IMR-90 (cell line): ENCODE results near the gene SPRR4. TPM values are rescaled to one million over a fixed set of nuclear protein-coding genes. Genes with fewer than 3 reads are reported as not detected.

Experiments used
- ATAC-seq: fragments of 200-7000 bp; cut with Tn5 transposase; 2 replicates; pipeline ENCODE4 v1.9.1; 2020; ENCODE audit warnings: low read depth, mild to moderate bottlenecking, moderate library complexity
- BruUV-seq: library from RNA; stranded (reverse); fragments of 400-500 nt; replicated peaks from 2 replicates; lab custom pipeline; 2021; lab: Mats Ljungman, UMichigan
- CTCF ChIA-PET: fragments of 300-600 bp; formaldehyde crosslinking; extraction: SDS; loops from one replicate; lab custom pipeline; 2021; ENCODE audit warnings: antibody characterized with exemption; lab: Yijun Ruan, JAX
- POLR2A ChIA-PET: fragments of 300-600 bp; sonication (Branson Sonifier 250); formaldehyde crosslinking; loops from one replicate; lab custom pipeline; 2022; ENCODE audit warnings: antibody characterized with exemption; ENCODE audit not compliant: unreplicated experiment; lab: Charles Lee
- DNase-seq: peaks from one replicate; pipeline ENCODE4 v3.0.0; 2013
- H2AFZ ChIP-seq: replicated peaks from 2 replicates; pipeline ENCODE3; 2013; ENCODE audit warnings: low read length, mild to moderate bottlenecking; ENCODE audit not compliant: poor library complexity
- H2AK5ac ChIP-seq: 2 replicates; pipeline ENCODE4 v1.6.1; 2013; ENCODE audit warnings: low read depth, low read length, inconsistent platforms
- H2AK9ac ChIP-seq: replicated peaks from 2 replicates; pipeline ENCODE3; 2013; ENCODE audit warnings: mild to moderate bottlenecking, low read depth, low read length, moderate library complexity; ENCODE audit not compliant: poor library complexity
- H2BK120ac ChIP-seq: 2 replicates; pipeline ENCODE4 v1.6.1; 2013; ENCODE audit warnings: low read depth, low read length, inconsistent platforms
- H2BK15ac ChIP-seq: 3 replicates; pipeline ENCODE4 v1.6.1; 2013; ENCODE audit warnings: low read depth, low read length, inconsistent platforms
- H2BK20ac ChIP-seq: 2 replicates; pipeline ENCODE4 v1.6.1; 2013; ENCODE audit warnings: low read depth, mild to moderate bottlenecking, inconsistent platforms, low read length, moderate library complexity
- H2BK5ac ChIP-seq: 2 replicates; pipeline ENCODE4 v1.6.1; 2013; ENCODE audit warnings: mild to moderate bottlenecking, low read depth, low read length, inconsistent platforms; ENCODE audit not compliant: poor library complexity, severe bottlenecking
- H3K14ac ChIP-seq: replicated peaks from 2 replicates; pipeline ENCODE4 v1.6.1; 2013; ENCODE audit warnings: low read depth, low read length, inconsistent platforms
- H3K18ac ChIP-seq: 2 replicates; pipeline ENCODE4 v1.6.1; 2013; ENCODE audit warnings: low read depth, low read length, control low read depth
- H3K23ac ChIP-seq: 2 replicates; pipeline ENCODE4 v1.6.1; 2013; ENCODE audit warnings: low read depth, low read length, inconsistent platforms
- H3K27ac ChIP-seq: 2 replicates; pipeline ENCODE4 v1.5.1; 2013; ENCODE audit warnings: mild to moderate bottlenecking, control low read depth, low read length; ENCODE audit not compliant: insufficient read depth
- H3K27me3 ChIP-seq: 2 replicates; pipeline ENCODE4 v1.6.1; 2013; ENCODE audit warnings: low read length; ENCODE audit not compliant: control insufficient read depth, insufficient read depth
- H3K36me3 ChIP-seq: 2 replicates; pipeline ENCODE4 v1.6.1; 2013; ENCODE audit warnings: low read length, mixed read lengths; ENCODE audit not compliant: control insufficient read depth, insufficient read depth
- H3K4ac ChIP-seq: 2 replicates; pipeline ENCODE4 v1.6.1; 2013; ENCODE audit warnings: low read depth, low read length, inconsistent platforms
- H3K4me1 ChIP-seq: 2 replicates; pipeline ENCODE4 v1.6.1; 2013; ENCODE audit warnings: low read length, mixed read lengths; ENCODE audit not compliant: control insufficient read depth, insufficient read depth
- H3K4me2 ChIP-seq: 2 replicates; pipeline ENCODE4 v1.6.1; 2013; ENCODE audit warnings: low read depth, mild to moderate bottlenecking, control low read depth, low read length, moderate library complexity
- H3K4me3 ChIP-seq: 2 replicates; pipeline ENCODE4 v1.5.1; 2013; ENCODE audit warnings: low read depth, mild to moderate bottlenecking, control low read depth, low read length, moderate library complexity; ENCODE audit not compliant: insufficient read depth
- H3K56ac ChIP-seq: 2 replicates; pipeline ENCODE4 v1.6.1; 2013; ENCODE audit warnings: low read length, inconsistent platforms; ENCODE audit not compliant: insufficient read depth; ENCODE audit errors: extremely low read depth
- H3K79me1 ChIP-seq, 2 experiments: 2 replicates each; pipeline ENCODE4 v1.6.1; 2013; ENCODE audit warnings: low read length in 2 of 2, inconsistent platforms in 1 of 2, low read depth in 1 of 2
- H3K9ac ChIP-seq: 2 replicates; pipeline ENCODE4 v1.6.1; 2013; ENCODE audit warnings: low read depth, low read length, control low read depth
- H3K9me1 ChIP-seq: 2 replicates; pipeline ENCODE4 v1.6.1; 2013; ENCODE audit warnings: low read length, inconsistent platforms; ENCODE audit not compliant: insufficient read depth
- H3K9me3 ChIP-seq: 2 replicates; pipeline ENCODE4 v1.6.1; 2013; ENCODE audit warnings: low read length; ENCODE audit not compliant: control insufficient read depth, insufficient read depth
- H4K20me1 ChIP-seq: 2 replicates; pipeline ENCODE4 v1.6.1; 2013; ENCODE audit warnings: low read length, inconsistent platforms; ENCODE audit not compliant: insufficient read depth
- H4K5ac ChIP-seq: 2 replicates; pipeline ENCODE4 v1.6.1; 2013; ENCODE audit warnings: mild to moderate bottlenecking, low read depth, low read length, control low read depth
- H4K8ac ChIP-seq, 2 experiments: 2 replicates each; pipeline ENCODE4 v1.6.1; 2013; ENCODE audit warnings: low read depth in 2 of 2, low read length in 2 of 2, control low read depth in 1 of 2, inconsistent platforms in 1 of 2
- H4K91ac ChIP-seq: 2 replicates; pipeline ENCODE4 v1.6.1; 2013; ENCODE audit warnings: low read depth, low read length, inconsistent platforms; ENCODE audit not compliant: insufficient read depth
- CEBPB ChIP-seq: IDR thresholded peaks from 2 replicates; pipeline ENCODE4 v1.6.1; 2012; ENCODE audit warnings: low read depth, low read length, improper control_type of control experiment
- ELK1 ChIP-seq: fragments of 150-350 bp; IDR thresholded peaks from 2 replicates; pipeline ENCODE4 v1.6.1; 2016; ENCODE audit warnings: low read depth, mild to moderate bottlenecking, low read length, moderate library complexity, borderline replicate concordance
- MAFK ChIP-seq: IDR thresholded peaks from 2 replicates; pipeline ENCODE4 v1.6.1; 2012; ENCODE audit warnings: low read depth, low read length, improper control_type of control experiment
- NFE2L2 ChIP-seq: fragments of 150-350 bp; IDR thresholded peaks from 2 replicates; pipeline ENCODE4 v1.6.1; 2016; ENCODE audit warnings: low read depth, mild to moderate bottlenecking, low read length
- POLR2A ChIP-seq: IDR thresholded peaks from 2 replicates; pipeline ENCODE4 v1.6.1; 2012; ENCODE audit warnings: mild to moderate bottlenecking, low read depth, low read length
- RCOR1 ChIP-seq: IDR thresholded peaks from 2 replicates; pipeline ENCODE4 v1.6.1; 2012; ENCODE audit warnings: mild to moderate bottlenecking, low read length, improper control_type of control experiment; ENCODE audit not compliant: insufficient replicate concordance
- SMC3 ChIP-seq: fragments of 150-350 bp; IDR thresholded peaks from 2 replicates; pipeline ENCODE4 v1.6.1; 2016; ENCODE audit warnings: low read depth, mild to moderate bottlenecking, antibody characterized with exemption, low read length, moderate library complexity
- USF2 ChIP-seq: fragments of 150-350 bp; IDR thresholded peaks from 2 replicates; pipeline ENCODE4 v1.6.1; 2017; ENCODE audit warnings: mild to moderate bottlenecking, antibody characterized with exemption, low read length, low read depth
- WGBS, 2 experiments: methylation state at CpG; one replicate each; pipeline versions ENCODE4 v1.1.5 to v1.1.7; 2013; ENCODE audit warnings: missing lambda C conversion rate in 2 of 2; ENCODE audit not compliant: insufficient read length in 1 of 2; ENCODE audit errors: extremely low coverage in 2 of 2; 5-methylcytosine and 5-hydroxymethylcytosine counted together
- dilution Hi-C: fragments of 300-500 bp; cut with HindIII; formaldehyde crosslinking; loops from one replicate; pipeline ENCODE4 v1.14.3; 2018; ENCODE audit warnings: low sequenced_read_pairs; ENCODE audit not compliant: unreplicated experiment
- in situ Hi-C: fragments of 300-500 bp; cut with MboI; formaldehyde crosslinking; loops from 3 replicates; pipeline ENCODE4 v1.14.3; 2019; ENCODE audit warnings: low sequenced_read_pairs, inconsistent platforms, mixed read lengths
- intact Hi-C: fragments of 100-400 bp; cut with micrococcal nuclease; formaldehyde crosslinking; loops from 2 replicates; pipeline ENCODE4 v1.10.0; 2022
- polyA plus RNA-seq, 3 experiments: library from polyadenylated mRNA; depleted of rRNA; stranded (reverse); fragments of >200 nt; gene quantifications; 2 replicates each; pipeline ENCODE4 v1.2.3, GENCODE V29; 2012; ENCODE audit warnings: low replicate concordance in 1 of 3
- total RNA-seq: library from RNA; depleted of rRNA; stranded (reverse); fragments of >200 nt; gene quantifications from 2 replicates; pipeline ENCODE4 v1.2.3, GENCODE V29; 2012
- TF ChIP-seq, protein P1 (sequence below): conservative IDR thresholded peaks from 2 replicates; pipeline ENCODE4 v1.5.1; 2012; ENCODE audit warnings: mild to moderate bottlenecking, low read depth, low read length, improper control_type of control experiment

Gene SPRR4
- total and polyA plus RNA-seq, 2 of the 4 experiments (the other 2 are of a cell fraction), result not detected

GRCh38 chr1:152982076-152982475, 11.6 kb downstream of the SPRR4 start:
- Histone ChIP-seq H3K4me3 (no peak overlapping the region), H3K36me3 (no peaks in the 10 kb centered on the region), H2BK20ac (no peak overlapping the region), H2BK120ac (no peak overlapping the region), H2BK5ac (no peak overlapping the region), H3K4me2 (no peak overlapping the region), H3K27me3 (no peaks in the 10 kb centered on the region), H3K9ac (no peak overlapping the region), H3K9me3 (no peaks in the 10 kb centered on the region), H2BK15ac (no peak overlapping the region), H3K4me1 (no peaks in the 10 kb centered on the region), H4K20me1 (no peaks in the 10 kb centered on the region), H3K56ac (no peak overlapping the region), H3K4ac (no peak overlapping the region), H4K8ac (no peak overlapping the region), H3K27ac (no peak overlapping the region), H3K18ac (no peak overlapping the region), H3K9me1 (no peaks in the 10 kb centered on the region), H2AK5ac (no peak overlapping the region), H4K5ac (no peak overlapping the region), H2AK9ac (no peak overlapping the region), H3K79me1 (no peaks in the 10 kb centered on the region), H3K14ac (no peak overlapping the region), H4K91ac (no peak overlapping the region), H2AFZ (no peak overlapping the region), H3K23ac (no peak overlapping the region)
- in situ Hi-C loops, result no loop called here
- intact Hi-C loops, result no loop called here
- dilution Hi-C loops, result no loop called here
- DNase-seq, result no peak
- CTCF ChIA-PET, result interaction anchor here (0.9 kb wide), 1 partner anchor 8 kb away, joined by 3 read pairs; no protein-coding TSS in a partner anchor
- no TSS peak for BruUV-seq
- POLR2A ChIA-PET, result no interaction called here
- no peak for ATAC-seq
- WGBS, 2 experiments, result 37% methylated on average over 2 of the region's 4 CpGs; no CpG with 5 or more reads in 1 of the 2 experiments
- TF ChIP-seq NFE2L2 (no peak), RCOR1 (no peak), ELK1 (no peak), POLR2A (no peak), SMC3 (no peak), USF2 (no peak), MAFK (no peak), CEBPB (no peak)
- TF ChIP-seq, protein P1, sequence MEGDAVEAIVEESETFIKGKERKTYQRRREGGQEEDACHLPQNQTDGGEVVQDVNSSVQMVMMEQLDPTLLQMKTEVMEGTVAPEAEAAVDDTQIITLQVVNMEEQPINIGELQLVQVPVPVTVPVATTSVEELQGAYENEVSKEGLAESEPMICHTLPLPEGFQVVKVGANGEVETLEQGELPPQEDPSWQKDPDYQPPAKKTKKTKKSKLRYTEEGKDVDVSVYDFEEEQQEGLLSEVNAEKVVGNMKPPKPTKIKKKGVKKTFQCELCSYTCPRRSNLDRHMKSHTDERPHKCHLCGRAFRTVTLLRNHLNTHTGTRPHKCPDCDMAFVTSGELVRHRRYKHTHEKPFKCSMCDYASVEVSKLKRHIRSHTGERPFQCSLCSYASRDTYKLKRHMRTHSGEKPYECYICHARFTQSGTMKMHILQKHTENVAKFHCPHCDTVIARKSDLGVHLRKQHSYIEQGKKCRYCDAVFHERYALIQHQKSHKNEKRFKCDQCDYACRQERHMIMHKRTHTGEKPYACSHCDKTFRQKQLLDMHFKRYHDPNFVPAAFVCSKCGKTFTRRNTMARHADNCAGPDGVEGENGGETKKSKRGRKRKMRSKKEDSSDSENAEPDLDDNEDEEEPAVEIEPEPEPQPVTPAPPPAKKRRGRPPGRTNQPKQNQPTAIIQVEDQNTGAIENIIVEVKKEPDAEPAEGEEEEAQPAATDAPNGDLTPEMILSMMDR, result no peak
